GM12873 (cell line): Measurements from ENCODE around the gene CPXM1.

Experiments used
- TF ChIP-seq, protein P1 (sequence below): IDR thresholded peaks from 2 replicates; pipeline ENCODE4 v1.5.1; 2012; ENCODE audit warnings: low read depth, mild to moderate bottlenecking, moderate library complexity, low read length, control low read depth; ENCODE audit not compliant: insufficient read depth; ENCODE audit errors: missing control alignments

CPXM1 gene

DNA sequence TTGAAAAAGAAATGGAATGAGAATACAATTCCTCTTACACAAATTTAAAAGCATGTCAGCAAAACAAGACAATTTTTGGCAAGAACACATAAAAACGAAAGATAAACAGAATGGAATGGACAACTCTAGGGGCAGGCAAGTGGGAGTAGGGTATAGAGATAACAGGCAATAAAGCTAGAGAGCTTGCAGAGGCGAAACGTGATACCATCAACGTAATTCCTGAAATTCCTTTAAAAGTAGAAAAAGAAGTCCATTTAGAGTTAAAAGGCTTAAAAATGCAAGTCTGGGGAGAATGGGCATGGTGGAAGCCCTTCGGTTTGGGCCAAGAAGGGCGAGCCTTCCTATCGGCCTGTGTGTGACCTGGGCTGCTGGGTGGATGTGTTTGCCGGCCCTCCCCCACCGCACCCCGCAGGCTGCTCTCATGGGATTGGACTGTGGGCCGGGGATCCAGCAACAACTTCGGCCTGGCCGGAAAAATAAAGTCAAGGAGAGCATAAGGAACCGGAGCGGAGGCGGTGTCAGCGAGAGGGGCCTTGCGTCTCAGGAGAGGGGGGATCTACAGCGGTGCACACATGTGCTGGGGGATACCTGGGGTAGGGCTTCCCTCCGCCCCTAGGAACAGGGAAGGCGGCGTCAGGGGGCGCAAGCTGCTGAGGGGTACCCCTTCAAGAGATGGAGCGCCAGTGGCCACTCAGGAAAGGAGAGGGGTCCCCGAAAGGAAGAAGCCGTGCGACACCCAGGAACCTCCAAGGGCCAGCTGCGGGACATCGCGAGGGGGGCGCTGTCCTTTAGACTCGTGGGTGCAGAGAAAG is 19.9 kb upstream of the CPXM1 start:
- TF ChIP-seq, protein P1, sequence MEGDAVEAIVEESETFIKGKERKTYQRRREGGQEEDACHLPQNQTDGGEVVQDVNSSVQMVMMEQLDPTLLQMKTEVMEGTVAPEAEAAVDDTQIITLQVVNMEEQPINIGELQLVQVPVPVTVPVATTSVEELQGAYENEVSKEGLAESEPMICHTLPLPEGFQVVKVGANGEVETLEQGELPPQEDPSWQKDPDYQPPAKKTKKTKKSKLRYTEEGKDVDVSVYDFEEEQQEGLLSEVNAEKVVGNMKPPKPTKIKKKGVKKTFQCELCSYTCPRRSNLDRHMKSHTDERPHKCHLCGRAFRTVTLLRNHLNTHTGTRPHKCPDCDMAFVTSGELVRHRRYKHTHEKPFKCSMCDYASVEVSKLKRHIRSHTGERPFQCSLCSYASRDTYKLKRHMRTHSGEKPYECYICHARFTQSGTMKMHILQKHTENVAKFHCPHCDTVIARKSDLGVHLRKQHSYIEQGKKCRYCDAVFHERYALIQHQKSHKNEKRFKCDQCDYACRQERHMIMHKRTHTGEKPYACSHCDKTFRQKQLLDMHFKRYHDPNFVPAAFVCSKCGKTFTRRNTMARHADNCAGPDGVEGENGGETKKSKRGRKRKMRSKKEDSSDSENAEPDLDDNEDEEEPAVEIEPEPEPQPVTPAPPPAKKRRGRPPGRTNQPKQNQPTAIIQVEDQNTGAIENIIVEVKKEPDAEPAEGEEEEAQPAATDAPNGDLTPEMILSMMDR, result no peak

GRCh38 chr20:2817891-2818595 is 17.6 kb upstream of the CPXM1 start:
- TF ChIP-seq, protein P1, result no peak

DNA sequence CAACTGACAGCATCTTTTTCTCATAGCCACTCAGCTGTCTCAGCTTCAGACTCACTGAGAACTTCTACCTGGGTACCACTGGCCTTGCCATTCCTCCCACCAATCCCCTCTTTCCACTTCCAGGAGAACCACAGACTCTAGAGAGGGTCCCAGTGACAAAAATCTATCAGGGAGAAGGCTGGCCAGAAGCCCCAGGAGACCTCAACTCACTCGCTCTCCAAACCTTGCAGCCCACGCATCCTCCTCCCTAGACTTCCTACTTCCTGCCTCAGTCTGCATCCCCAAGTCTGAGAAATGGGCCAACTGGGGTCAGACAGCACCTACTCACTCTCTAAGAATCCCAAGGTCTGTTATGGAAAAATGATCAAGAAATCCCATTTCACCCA is 16.9 kb upstream of the CPXM1 start:
- TF ChIP-seq, protein P1, result no peak

DNA sequence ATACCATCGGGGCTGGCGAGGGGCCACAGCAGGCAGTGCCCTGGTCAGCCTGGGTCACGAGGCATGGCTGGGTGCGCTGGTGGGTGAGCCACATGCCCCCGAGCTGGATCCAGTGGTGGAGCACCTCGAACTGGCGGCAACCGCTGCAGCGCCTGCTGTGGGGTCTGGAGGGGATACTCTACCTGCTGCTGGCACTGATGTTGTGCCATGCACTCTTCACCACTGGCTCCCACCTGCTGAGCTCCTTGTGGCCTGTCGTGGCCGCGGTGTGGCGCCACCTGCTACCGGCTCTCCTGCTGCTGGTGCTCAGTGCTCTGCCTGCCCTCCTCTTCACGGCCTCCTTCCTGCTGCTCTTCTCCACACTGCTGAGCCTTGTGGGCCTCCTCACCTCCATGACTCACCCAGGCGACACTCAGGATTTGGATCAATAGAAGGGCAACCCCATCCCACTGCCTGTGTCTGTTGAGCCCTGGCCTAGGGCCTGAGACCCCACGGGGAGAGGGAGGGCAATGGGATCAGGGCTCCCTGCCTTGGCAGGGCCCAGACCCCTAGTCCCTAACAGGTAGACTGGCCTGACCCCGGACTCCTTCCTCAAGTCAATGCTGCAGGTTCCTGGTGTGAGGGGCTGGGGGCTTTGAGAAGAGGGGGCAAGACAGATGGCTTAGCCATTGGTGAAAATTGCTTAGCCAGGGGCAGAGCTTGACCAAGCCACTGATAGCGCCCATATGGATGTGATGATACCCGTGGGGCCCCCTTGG is 16.3 kb upstream of the CPXM1 start:
- TF ChIP-seq, protein P1, result peak; percentile 23

- TF ChIP-seq, protein P1, result no peak
Observed at GRCh38 chr20:2816030-2816582, 15.7 kb upstream of the CPXM1 start, which contains the start of gene TMEM239. TSS of gene TMEM239 (plus strand) at chr20:2816364. CDS start at chr20:2816555, 191 bp downstream.

GRCh38 chr20:2815242-2815900 is 14.9 kb upstream of the CPXM1 start:
- TF ChIP-seq, protein P1, result no peak
